ENCODE data around the gene HLF. TPM values are rescaled to one million over a fixed set of nuclear protein-coding genes. Genes with fewer than 3 reads are reported as not detected.

The HLF gene
- total and polyA plus RNA-seq, 2 donors (not counting 3 experiments of a cell fraction or from before 2014, with no cell fraction given): not detected

- Histone ChIP-seq H3K36me3 (ENCODE audit: control insufficient read depth in 2 of 2, extremely low read depth in 1 of 2, insufficient read depth in 2 of 2, low read length in 2 of 2) (no peaks in the 10 kb centered on the region), H3K27me3 (ENCODE audit: control insufficient read depth in 2 of 2, insufficient read depth in 2 of 2, low read length in 2 of 2) (peaks cover 47 to 77% of the 10 kb centered on the region in 2 experiments), H3K4me3 (replicated peaks in 1 of 3; ENCODE audit: insufficient read depth in 1 of 3, low read depth in 1 of 3, low read length in 3 of 3) (peak overlapping the region in 1 of 3 experiments; percentile 31), H3K4me2 (ENCODE audit: insufficient read depth, low read length) (peak overlapping the region; percentile 34), H3K79me2 (ENCODE audit: control insufficient read depth, insufficient read depth, low read length) (no peaks in the 10 kb centered on the region), H3K27ac (ENCODE audit: insufficient read depth, low read depth, low read length) (no peak overlapping the region), H4K20me1 (replicated peaks; ENCODE audit: control insufficient read depth, extremely low read depth, insufficient read depth, low read length) (no peaks in the 10 kb centered on the region), H3K4me1 (ENCODE audit: control insufficient read depth, extremely low read depth, insufficient read depth, low read length) (peaks cover 2% of the 10 kb centered on the region), H3K9me3 (replicated peaks; ENCODE audit: control insufficient read depth, insufficient read depth, low read length) (no peaks in the 10 kb centered on the region), H3K9me1 (replicated peaks; ENCODE audit: control insufficient read depth, extremely low read depth, insufficient read depth, low read length) (no peaks in the 10 kb centered on the region), H2AFZ (ENCODE audit: low read depth, low read length) (peak overlapping the region; percentile 43), H3K9ac (replicated peaks; ENCODE audit: extremely low read depth, insufficient read depth, low read length) (no peak overlapping the region)
- ChIA-PET CTCF (interaction anchor here (0.7 to 0.8 kb wide), 2 partner anchors 18 to 909 kb away, joined by 3 to 4 read pairs; no protein-coding TSS in a partner anchor), POLR2A (no interaction called here)
- no peak for FAIRE-seq
- intact Hi-C loops (cut with micrococcal nuclease) (loop anchor here (1.0 to 5.0 kb wide), 2 partner anchors 26 to 87 kb away; no protein-coding TSS in a partner anchor), dilution Hi-C loops (cut with MboI; ENCODE audit: extremely low pct_ligation_motif_present, low sequenced_read_pairs) (no loop called here)
- DNase-seq (ENCODE audit: low read depth, low spot score): no peak
- BruUV-seq (replicated peaks): no TSS peak
- TF ChIP-seq CTCF (IDR thresholded peaks at IDR 0.05; ENCODE audit: extremely low read depth in 1 of 2, insufficient read depth in 1 of 2, low read depth in 1 of 2, low read length in 2 of 2): no peak
- peak; percentile 90 for TF ChIP-seq EZH2 (IDR thresholded peaks at IDR 0.05; ENCODE audit: borderline replicate concordance, low read depth, low read length, severe bottlenecking)
These were observed 499 bp upstream of the HLF start for GRCh38 chr17:55264278-55264644.

DNA sequence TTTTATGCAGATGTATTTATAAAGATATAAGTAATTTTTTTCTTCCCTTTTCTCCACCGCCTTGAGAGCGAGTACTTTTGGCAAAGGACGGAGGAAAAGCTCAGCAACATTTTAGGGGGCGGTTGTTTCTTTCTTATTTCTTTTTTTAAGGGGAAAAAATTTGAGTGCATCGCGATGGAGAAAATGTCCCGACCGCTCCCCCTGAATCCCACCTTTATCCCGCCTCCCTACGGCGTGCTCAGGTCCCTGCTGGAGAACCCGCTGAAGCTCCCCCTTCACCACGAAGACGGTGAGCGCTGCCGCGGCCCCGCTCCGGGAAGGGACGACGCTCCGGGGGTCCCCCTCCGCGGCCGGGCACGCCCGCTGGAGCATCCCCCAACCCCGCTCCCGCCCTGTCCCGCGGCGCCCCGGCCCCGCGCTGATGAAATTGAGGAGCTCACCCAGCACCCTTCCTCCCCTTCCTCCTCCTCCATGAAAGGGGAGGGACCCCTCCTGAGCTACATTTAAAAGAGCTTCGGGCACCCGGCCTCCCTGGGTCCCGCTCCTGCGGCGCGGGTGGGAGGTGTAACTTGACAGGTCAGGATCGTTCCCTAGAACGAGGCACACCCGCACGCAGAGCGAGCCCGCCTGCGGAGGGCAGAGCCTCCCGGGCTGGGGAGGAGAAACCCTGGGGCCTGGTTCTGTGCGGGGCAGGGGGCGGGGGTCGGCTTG lies 706 bp downstream of the HLF start:
- ChIA-PET POLR2A (no interaction called here), CTCF (interaction anchor here (0.6 to 1.2 kb wide), 3 partner anchors 78 to 1024 kb away, joined by 3 to 4 read pairs (median 3); no protein-coding TSS in a partner anchor)
- TF ChIP-seq EZH2 (IDR thresholded peaks at IDR 0.05; ENCODE audit: borderline replicate concordance, low read depth, low read length, severe bottlenecking) (peak; percentile 83), JUN (IDR thresholded peaks at IDR 0.05; ENCODE audit: borderline replicate concordance, insufficient read depth, insufficient read length, low read depth) (no peak), GATA2 (IDR thresholded peaks at IDR 0.05; ENCODE audit: insufficient read depth, insufficient read length, low read depth, low read length) (no peak), POLR2AphosphoS5 (IDR thresholded peaks at IDR 0.05; ENCODE audit: insufficient read depth, low read depth, low read length) (no peak)
- TF ChIP-seq, protein P1, sequence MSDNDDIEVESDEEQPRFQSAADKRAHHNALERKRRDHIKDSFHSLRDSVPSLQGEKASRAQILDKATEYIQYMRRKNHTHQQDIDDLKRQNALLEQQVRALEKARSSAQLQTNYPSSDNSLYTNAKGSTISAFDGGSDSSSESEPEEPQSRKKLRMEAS (IDR thresholded peaks at IDR 0.05; ENCODE audit: insufficient read depth, insufficient read length): no peak
- peaks cover 2% of the 10 kb centered on the region for H3K4me1 ChIP-seq (ENCODE audit: control insufficient read depth, extremely low read depth, insufficient read depth, low read length)
- H2AFZ ChIP-seq (ENCODE audit: low read depth, low read length): no peak overlapping the region
- H4K20me1 ChIP-seq (replicated peaks; ENCODE audit: control insufficient read depth, extremely low read depth, insufficient read depth, low read length): no peaks in the 10 kb centered on the region
- no peaks in the 10 kb centered on the region for H3K9me1 ChIP-seq (replicated peaks; ENCODE audit: control insufficient read depth, extremely low read depth, insufficient read depth, low read length)
- BruUV-seq (replicated peaks): no TSS peak
- peak overlapping the region; percentile 34 for H3K4me2 ChIP-seq (ENCODE audit: insufficient read depth, low read length)
- H3K9ac ChIP-seq (replicated peaks; ENCODE audit: extremely low read depth, insufficient read depth, low read length): no peak overlapping the region
- H3K27me3 ChIP-seq (ENCODE audit: control insufficient read depth in 2 of 2, insufficient read depth in 2 of 2, low read length in 2 of 2): peaks cover 49 to 83% of the 10 kb centered on the region in 2 experiments
- no peak for DNase-seq (ENCODE audit: low read depth, low spot score)
- intact Hi-C loops (cut with micrococcal nuclease) (no loop called here), dilution Hi-C loops (cut with MboI; ENCODE audit: extremely low pct_ligation_motif_present, low sequenced_read_pairs) (no loop called here)
- no peaks in the 10 kb centered on the region for H3K9me3 ChIP-seq (replicated peaks; ENCODE audit: control insufficient read depth, insufficient read depth, low read length)
- no peak overlapping the region for H3K27ac ChIP-seq (ENCODE audit: insufficient read depth, low read depth, low read length)
- no peak for FAIRE-seq
- H3K36me3 ChIP-seq (ENCODE audit: control insufficient read depth in 2 of 2, extremely low read depth in 1 of 2, insufficient read depth in 2 of 2, low read length in 2 of 2): no peaks in the 10 kb centered on the region
- H3K79me2 ChIP-seq (ENCODE audit: control insufficient read depth, insufficient read depth, low read length): no peaks in the 10 kb centered on the region
- H3K4me3 ChIP-seq (replicated peaks in 1 of 3; ENCODE audit: insufficient read depth in 1 of 3, low read depth in 1 of 3, low read length in 3 of 3): peak overlapping the region in 1 of 3 experiments; percentile 20

All from endothelial cell of umbilical vein (primary cell).